Endodermal cell (in vitro differentiated cells): ENCODE measurements around the gene OTOG. TPM values are rescaled to one million over a fixed set of nuclear protein-coding genes. Genes with fewer than 3 reads are reported as not detected.

Source experiments
- DNase-seq: peaks from one replicate; pipeline ENCODE4 v3.0.0-alpha.2; 2017
- H3K27ac ChIP-seq: 2 replicates; pipeline ENCODE4 v1.5.1; 2013; ENCODE audit warnings: mild to moderate bottlenecking, low read depth, low read length, moderate library complexity
- H3K27me3 ChIP-seq: 2 replicates; pipeline ENCODE4 v1.6.1; 2013; ENCODE audit warnings: mild to moderate bottlenecking, low read length, moderate library complexity; ENCODE audit not compliant: insufficient read depth, control insufficient read depth, poor library complexity, severe bottlenecking
- H3K36me3 ChIP-seq: 2 replicates; pipeline ENCODE4 v1.7.0; 2013; ENCODE audit warnings: mild to moderate bottlenecking, low read length, moderate library complexity; ENCODE audit not compliant: control insufficient read depth, insufficient read depth
- H3K4me1 ChIP-seq: one replicate; pipeline ENCODE4 v1.7.0; 2013; ENCODE audit warnings: low read length; ENCODE audit not compliant: control insufficient read depth, insufficient read depth
- H3K4me3 ChIP-seq: 2 replicates; pipeline ENCODE4 v1.5.1; 2013; ENCODE audit warnings: mild to moderate bottlenecking, low read length, moderate library complexity
- H3K9ac ChIP-seq: 2 replicates; pipeline ENCODE4 v1.6.1; 2013; ENCODE audit warnings: mild to moderate bottlenecking, low read length, moderate library complexity; ENCODE audit not compliant: poor library complexity, severe bottlenecking; ENCODE audit errors: extremely low read depth
- H3K9me3 ChIP-seq: 2 replicates; pipeline ENCODE4 v1.6.1; 2013; ENCODE audit warnings: mild to moderate bottlenecking, low read length, moderate library complexity; ENCODE audit not compliant: control insufficient read depth
- H3K27ac Mint-ChIP-seq: 2 replicates; pipeline ENCODE4 v1.8.0; 2020; ENCODE audit warnings: mixed read lengths
- H3K27me3 Mint-ChIP-seq: 2 replicates; pipeline ENCODE4 v1.8.0; 2021; ENCODE audit warnings: mild to moderate bottlenecking, mixed read lengths; ENCODE audit not compliant: insufficient read depth
- H3K36me3 Mint-ChIP-seq: 2 replicates; pipeline ENCODE4 v1.8.0; 2020; ENCODE audit warnings: low read depth, mixed read lengths
- H3K4me1 Mint-ChIP-seq: 2 replicates; pipeline ENCODE4 v1.8.0; 2020; ENCODE audit warnings: mixed read lengths
- H3K4me3 Mint-ChIP-seq: 2 replicates; pipeline ENCODE4 v1.8.0; 2020; ENCODE audit warnings: mild to moderate bottlenecking, moderate library complexity, mixed read lengths
- H3K9me3 Mint-ChIP-seq: 2 replicates; pipeline ENCODE4 v1.8.0; 2020; ENCODE audit warnings: mild to moderate bottlenecking, mixed read lengths
- WGBS, 2 experiments: methylation state at CpG; one replicate each; pipeline versions ENCODE4 v1.1.5 to v1.1.7; 2013; ENCODE audit warnings: missing lambda C conversion rate in 2 of 2, mixed read lengths in 1 of 2; ENCODE audit not compliant: insufficient coverage in 1 of 2, insufficient read length in 1 of 2; 5-methylcytosine and 5-hydroxymethylcytosine counted together
- total RNA-seq, 2 donors: library from RNA; stranded (reverse); fragmentation: NEBNext Ultra II Directional in 1 of 2; extraction: Animal tissue kit (Norgen Biotek cat#: 25700) in 1 of 2; gene quantifications; 2 replicates in 1 of 2; 3 replicates in 1 of 2; pipeline ENCODE4 v1.2.1, GENCODE V29; 2021
- TF ChIP-seq, protein P1 (sequence below): fragments of 200-600 bp; sonication (generic); conservative IDR thresholded peaks from 2 replicates; pipeline ENCODE4 v1.5.0; 2021; ENCODE audit warnings: antibody characterized with exemption, mild to moderate bottlenecking

The OTOG gene
- total RNA-seq, 2 donors from 2014 or later: 0.33 to 0.55 TPM

GRCh38 chr11:17691976-17692375, 144.9 kb downstream of the OTOG start:
- H3K9me3 ChIP-seq: no peaks in the 10 kb centered on the region
- no peaks in the 10 kb centered on the region for H3K4me1 ChIP-seq
- no peak overlapping the region for H3K27ac ChIP-seq
- H3K9ac ChIP-seq: no peak overlapping the region
- H3K4me3 ChIP-seq: no peak overlapping the region
- H3K4me3 Mint-ChIP-seq: no peak overlapping the region
- WGBS, 2 experiments: 66 to 70% methylated on average over 10 of the region's 10 CpGs
- H3K27ac Mint-ChIP-seq: no peak overlapping the region
- peaks cover 70% of the 10 kb centered on the region for H3K27me3 Mint-ChIP-seq
- H3K4me1 Mint-ChIP-seq: peaks cover 3% of the 10 kb centered on the region
- TF ChIP-seq, protein P1, sequence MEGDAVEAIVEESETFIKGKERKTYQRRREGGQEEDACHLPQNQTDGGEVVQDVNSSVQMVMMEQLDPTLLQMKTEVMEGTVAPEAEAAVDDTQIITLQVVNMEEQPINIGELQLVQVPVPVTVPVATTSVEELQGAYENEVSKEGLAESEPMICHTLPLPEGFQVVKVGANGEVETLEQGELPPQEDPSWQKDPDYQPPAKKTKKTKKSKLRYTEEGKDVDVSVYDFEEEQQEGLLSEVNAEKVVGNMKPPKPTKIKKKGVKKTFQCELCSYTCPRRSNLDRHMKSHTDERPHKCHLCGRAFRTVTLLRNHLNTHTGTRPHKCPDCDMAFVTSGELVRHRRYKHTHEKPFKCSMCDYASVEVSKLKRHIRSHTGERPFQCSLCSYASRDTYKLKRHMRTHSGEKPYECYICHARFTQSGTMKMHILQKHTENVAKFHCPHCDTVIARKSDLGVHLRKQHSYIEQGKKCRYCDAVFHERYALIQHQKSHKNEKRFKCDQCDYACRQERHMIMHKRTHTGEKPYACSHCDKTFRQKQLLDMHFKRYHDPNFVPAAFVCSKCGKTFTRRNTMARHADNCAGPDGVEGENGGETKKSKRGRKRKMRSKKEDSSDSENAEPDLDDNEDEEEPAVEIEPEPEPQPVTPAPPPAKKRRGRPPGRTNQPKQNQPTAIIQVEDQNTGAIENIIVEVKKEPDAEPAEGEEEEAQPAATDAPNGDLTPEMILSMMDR: no peak
- no peaks in the 10 kb centered on the region for H3K36me3 Mint-ChIP-seq
- no peaks in the 10 kb centered on the region for H3K9me3 Mint-ChIP-seq
- DNase-seq: no peak
- H3K27me3 ChIP-seq: peaks cover 97% of the 10 kb centered on the region
- no peaks in the 10 kb centered on the region for H3K36me3 ChIP-seq

GRCh38 chr11:17692931-17693330, 145.9 kb downstream of the OTOG start:
- Histone ChIP-seq H3K9ac (no peak overlapping the region), H3K27ac (no peak overlapping the region), H3K36me3 (no peaks in the 10 kb centered on the region), H3K27me3 (peaks cover 99% of the 10 kb centered on the region), H3K4me3 (no peak overlapping the region), H3K4me1 (no peaks in the 10 kb centered on the region), H3K9me3 (no peaks in the 10 kb centered on the region)
- Mint-ChIP-seq H3K9me3 (no peaks in the 10 kb centered on the region), H3K36me3 (no peaks in the 10 kb centered on the region), H3K27me3 (peaks cover 71% of the 10 kb centered on the region), H3K4me1 (peaks cover 3% of the 10 kb centered on the region), H3K27ac (no peak overlapping the region), H3K4me3 (no peak overlapping the region)
- 87 to 97% methylated on average over 6 to 7 of the region's 7 CpGs for WGBS, 2 experiments
- DNase-seq: no peak
- TF ChIP-seq, protein P1: no peak

- H3K4me1 ChIP-seq: no peaks in the 10 kb centered on the region
- Mint-ChIP-seq H3K27me3 (peaks cover 75% of the 10 kb centered on the region), H3K36me3 (no peaks in the 10 kb centered on the region), H3K4me3 (no peak overlapping the region), H3K9me3 (no peaks in the 10 kb centered on the region), H3K4me1 (peaks cover 3% of the 10 kb centered on the region), H3K27ac (no peak overlapping the region)
- H3K27ac ChIP-seq: no peak overlapping the region
- H3K36me3 ChIP-seq: no peaks in the 10 kb centered on the region
- no peaks in the 10 kb centered on the region for H3K9me3 ChIP-seq
- peaks cover 99% of the 10 kb centered on the region for H3K27me3 ChIP-seq
- H3K9ac ChIP-seq: no peak overlapping the region
- no peak for DNase-seq
- WGBS, 2 experiments: 67 to 78% methylated on average over 3 to 4 of the region's 4 CpGs
- H3K4me3 ChIP-seq: no peak overlapping the region
- TF ChIP-seq, protein P1: no peak
Measured at GRCh38 chr11:17693531-17693930, 146.5 kb downstream of the OTOG start.
